ENCODE results near the gene C17orf67.

Gene C17orf67

DNA sequence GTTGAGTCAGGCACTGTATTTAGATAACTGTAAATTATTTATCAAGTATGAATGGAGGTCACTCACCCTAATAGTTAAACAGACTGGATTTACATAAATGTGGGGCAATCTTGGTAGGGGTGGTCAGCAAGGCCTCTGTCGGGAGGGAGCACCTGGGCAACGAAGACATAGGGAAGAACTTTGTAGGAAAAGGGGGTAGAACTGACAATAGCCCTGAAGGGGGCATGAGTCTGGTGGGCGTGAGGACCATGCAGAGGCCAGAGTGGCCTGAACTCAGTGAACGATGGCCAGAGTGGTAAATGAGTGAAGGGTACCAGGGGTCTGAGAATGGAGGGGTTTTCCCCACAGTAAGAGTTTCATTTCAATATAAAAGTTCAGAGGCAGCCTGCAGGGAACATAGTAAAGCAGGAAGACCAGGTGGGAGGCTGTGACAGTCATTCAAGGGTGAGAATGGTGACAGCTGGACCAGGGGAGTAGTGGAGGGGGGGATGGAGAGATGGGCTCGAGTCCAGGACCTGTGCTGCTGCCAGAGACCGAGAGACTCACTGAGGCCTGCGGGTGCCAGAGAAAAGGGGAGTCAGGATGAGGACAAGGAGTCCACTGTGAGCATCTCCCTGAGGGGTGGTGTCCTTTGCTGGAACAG lies 2.9 kb downstream of the C17orf67 start:
- Histone ChIP-seq H3K79me2 (ENCODE audit: control insufficient read depth, low read length) (peaks cover 36% of the 10 kb centered on the region), H3K27me3 (ENCODE audit: control insufficient read depth, low read length) (no peaks in the 10 kb centered on the region), H3K4me1 (ENCODE audit: control insufficient read depth, low read length) (peaks cover 26% of the 10 kb centered on the region), H3K9me3 (ENCODE audit: control insufficient read depth, insufficient read depth, low read length) (no peaks in the 10 kb centered on the region), H4K20me1 (ENCODE audit: control insufficient read depth, insufficient read depth, low read depth, low read length) (peaks cover 6% of the 10 kb centered on the region; the same call in 1 of the 2 replicates), H3K9me2 (replicated peaks; ENCODE audit: control insufficient read depth, low read length) (no peaks in the 10 kb centered on the region), H3K4me2 (ENCODE audit: low read length) (no peak overlapping the region), H3K27ac (ENCODE audit: low read depth, low read length) (no peak overlapping the region), H3K36me3 (ENCODE audit: control insufficient read depth, low read length) (peaks cover 16% of the 10 kb centered on the region), H3K4me3 (ENCODE audit: low read length) (no peak overlapping the region), H3F3A (ENCODE audit: control insufficient read depth, insufficient read depth) (no peaks in the 10 kb centered on the region)
- TF ChIP-seq, protein P1, sequence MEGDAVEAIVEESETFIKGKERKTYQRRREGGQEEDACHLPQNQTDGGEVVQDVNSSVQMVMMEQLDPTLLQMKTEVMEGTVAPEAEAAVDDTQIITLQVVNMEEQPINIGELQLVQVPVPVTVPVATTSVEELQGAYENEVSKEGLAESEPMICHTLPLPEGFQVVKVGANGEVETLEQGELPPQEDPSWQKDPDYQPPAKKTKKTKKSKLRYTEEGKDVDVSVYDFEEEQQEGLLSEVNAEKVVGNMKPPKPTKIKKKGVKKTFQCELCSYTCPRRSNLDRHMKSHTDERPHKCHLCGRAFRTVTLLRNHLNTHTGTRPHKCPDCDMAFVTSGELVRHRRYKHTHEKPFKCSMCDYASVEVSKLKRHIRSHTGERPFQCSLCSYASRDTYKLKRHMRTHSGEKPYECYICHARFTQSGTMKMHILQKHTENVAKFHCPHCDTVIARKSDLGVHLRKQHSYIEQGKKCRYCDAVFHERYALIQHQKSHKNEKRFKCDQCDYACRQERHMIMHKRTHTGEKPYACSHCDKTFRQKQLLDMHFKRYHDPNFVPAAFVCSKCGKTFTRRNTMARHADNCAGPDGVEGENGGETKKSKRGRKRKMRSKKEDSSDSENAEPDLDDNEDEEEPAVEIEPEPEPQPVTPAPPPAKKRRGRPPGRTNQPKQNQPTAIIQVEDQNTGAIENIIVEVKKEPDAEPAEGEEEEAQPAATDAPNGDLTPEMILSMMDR (IDR thresholded peaks at IDR 0.05; ENCODE audit: low read depth, low read length, poor library complexity, severe bottlenecking), result no peak
- no peak for TF ChIP-seq EZH2phosphoT487 (IDR thresholded peaks at IDR 0.05; ENCODE audit: borderline replicate concordance, low read length)

- Histone ChIP-seq H3K27ac (ENCODE audit: low read depth, low read length) (no peak overlapping the region), H3F3A (ENCODE audit: control insufficient read depth, insufficient read depth) (no peaks in the 10 kb centered on the region), H3K4me1 (ENCODE audit: control insufficient read depth, low read length) (peaks cover 10% of the 10 kb centered on the region), H4K20me1 (ENCODE audit: control insufficient read depth, insufficient read depth, low read depth, low read length) (no peaks in the 10 kb centered on the region), H3K9me3 (ENCODE audit: control insufficient read depth, insufficient read depth, low read length) (no peaks in the 10 kb centered on the region), H3K27me3 (ENCODE audit: control insufficient read depth, low read length) (no peaks in the 10 kb centered on the region), H3K4me2 (ENCODE audit: low read length) (no peak overlapping the region), H3K9me2 (replicated peaks; ENCODE audit: control insufficient read depth, low read length) (no peaks in the 10 kb centered on the region), H3K79me2 (ENCODE audit: control insufficient read depth, low read length) (peaks cover 9% of the 10 kb centered on the region), H3K4me3 (ENCODE audit: low read length) (no peak overlapping the region), H3K36me3 (ENCODE audit: control insufficient read depth, low read length) (peaks cover 6% of the 10 kb centered on the region)
- TF ChIP-seq, protein P1 (IDR thresholded peaks at IDR 0.05; ENCODE audit: low read depth, low read length, poor library complexity, severe bottlenecking), result no peak
- no peak for TF ChIP-seq EZH2phosphoT487 (IDR thresholded peaks at IDR 0.05; ENCODE audit: borderline replicate concordance, low read length)
Measured at GRCh38 chr17:56826611-56827414, 6.9 kb downstream of the C17orf67 start.

DNA sequence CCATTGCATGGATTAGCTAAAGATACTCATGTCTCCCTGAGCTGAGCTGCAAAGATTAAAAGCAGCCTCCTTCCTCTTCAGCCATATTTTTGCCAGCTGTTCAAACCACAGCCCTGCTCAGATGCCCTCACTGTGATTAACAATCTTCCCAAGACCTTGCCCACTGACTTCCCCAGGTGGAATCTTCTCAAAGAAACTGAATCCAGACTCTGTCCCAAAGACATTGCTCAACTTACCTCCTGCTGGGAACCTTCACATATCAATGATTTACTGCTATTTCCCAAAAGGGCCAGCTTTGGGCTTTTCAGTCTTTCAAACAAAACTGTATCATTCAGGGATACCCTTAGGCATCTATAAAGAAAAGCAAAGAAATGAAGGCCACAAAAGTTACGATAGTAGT lies 9.2 kb downstream of the C17orf67 start:
- Histone ChIP-seq H3K9me2 (replicated peaks; ENCODE audit: control insufficient read depth, low read length) (no peaks in the 10 kb centered on the region), H3K9me3 (ENCODE audit: control insufficient read depth, insufficient read depth, low read length) (no peaks in the 10 kb centered on the region), H4K20me1 (ENCODE audit: control insufficient read depth, insufficient read depth, low read depth, low read length) (no peaks in the 10 kb centered on the region), H3F3A (ENCODE audit: control insufficient read depth, insufficient read depth) (no peaks in the 10 kb centered on the region), H3K27me3 (ENCODE audit: control insufficient read depth, low read length) (no peaks in the 10 kb centered on the region), H3K79me2 (ENCODE audit: control insufficient read depth, low read length) (peaks cover 2% of the 10 kb centered on the region; the same call in 1 of the 2 replicates), H3K36me3 (ENCODE audit: control insufficient read depth, low read length) (no peaks in the 10 kb centered on the region), H3K4me2 (ENCODE audit: low read length) (no peak overlapping the region), H3K27ac (ENCODE audit: low read depth, low read length) (no peak overlapping the region), H3K4me1 (ENCODE audit: control insufficient read depth, low read length) (peaks cover 10% of the 10 kb centered on the region), H3K4me3 (ENCODE audit: low read length) (no peak overlapping the region)
- TF ChIP-seq EZH2phosphoT487 (IDR thresholded peaks at IDR 0.05; ENCODE audit: borderline replicate concordance, low read length), result no peak
- TF ChIP-seq, protein P1 (IDR thresholded peaks at IDR 0.05; ENCODE audit: low read depth, low read length, poor library complexity, severe bottlenecking), result no peak

Measured in DOHH2 (cell line).